Activated CD4-positive, alpha-beta T cell treated with anti-CD3 and anti-CD28 coated beads, Interleukin-2, amount 50 U/mL, for 24 hours (primary cell): ENCODE data around the gene MIGA2.
"Not testable (repeated sequence)": the region's sequence is repeated elsewhere in the genome, so short reads cannot be mapped to it uniquely, and the experiment has no call there.

ENCODE experiments used
- DNase-seq, 2 donors: peaks; one replicate each; pipeline ENCODE4 v3.0.0-alpha.2; 2020; ENCODE audit warnings: low read depth in 1 of 2, low spot score in 1 of 2

MIGA2 gene

DNA sequence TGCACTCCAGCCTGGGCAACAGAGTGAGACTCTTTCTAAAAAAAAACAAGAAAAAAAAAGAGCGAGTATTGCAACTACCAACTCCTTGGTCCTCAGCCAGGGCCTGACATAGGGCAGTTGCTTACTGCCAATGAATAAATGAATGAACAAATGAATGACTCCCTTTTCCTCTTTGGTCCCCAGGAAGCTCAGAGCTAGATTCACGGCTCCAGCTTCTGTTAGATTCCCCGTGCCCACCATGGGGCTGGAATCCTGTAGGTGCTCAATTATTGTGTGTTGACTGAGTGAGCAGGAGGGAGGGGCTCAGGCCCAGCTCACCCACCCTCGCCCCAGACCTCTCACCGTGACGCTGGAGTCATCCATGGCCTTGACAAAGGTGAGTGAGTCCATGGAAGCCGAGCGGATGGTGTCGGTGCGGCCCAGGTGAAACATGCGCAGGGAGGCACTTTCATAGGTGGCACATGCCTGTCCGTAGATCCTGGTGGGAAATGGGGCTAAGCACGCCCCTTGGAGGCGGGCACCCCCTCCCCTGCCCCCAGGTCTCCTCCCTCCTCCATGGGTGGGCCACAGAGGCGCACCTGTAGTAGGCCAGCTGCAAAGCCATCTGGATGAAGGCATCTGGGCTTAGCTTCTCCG, 61.4 kb downstream of the MIGA2 start:
- no peak for DNase-seq

DNA sequence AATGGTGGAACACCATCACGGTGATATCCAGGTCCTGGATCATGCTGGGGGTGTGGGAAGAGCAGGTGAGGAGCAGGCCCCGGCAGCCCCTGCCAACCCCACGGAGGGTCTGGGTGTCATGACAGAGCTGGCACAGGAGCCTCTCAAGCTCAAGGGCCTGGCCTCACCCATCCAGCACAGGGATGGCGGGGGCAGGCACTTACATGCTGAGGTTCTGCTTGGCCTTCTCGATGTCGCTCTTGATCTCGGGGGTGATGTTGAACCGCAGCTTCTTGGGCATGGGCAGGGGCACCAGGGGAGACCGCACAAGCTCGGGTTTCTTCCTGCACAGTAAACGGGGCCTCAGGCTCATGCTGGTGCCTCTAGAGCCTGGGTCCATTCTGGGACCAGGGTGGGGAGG, 61.9 kb downstream of the MIGA2 start:
- no peak for DNase-seq

DNA sequence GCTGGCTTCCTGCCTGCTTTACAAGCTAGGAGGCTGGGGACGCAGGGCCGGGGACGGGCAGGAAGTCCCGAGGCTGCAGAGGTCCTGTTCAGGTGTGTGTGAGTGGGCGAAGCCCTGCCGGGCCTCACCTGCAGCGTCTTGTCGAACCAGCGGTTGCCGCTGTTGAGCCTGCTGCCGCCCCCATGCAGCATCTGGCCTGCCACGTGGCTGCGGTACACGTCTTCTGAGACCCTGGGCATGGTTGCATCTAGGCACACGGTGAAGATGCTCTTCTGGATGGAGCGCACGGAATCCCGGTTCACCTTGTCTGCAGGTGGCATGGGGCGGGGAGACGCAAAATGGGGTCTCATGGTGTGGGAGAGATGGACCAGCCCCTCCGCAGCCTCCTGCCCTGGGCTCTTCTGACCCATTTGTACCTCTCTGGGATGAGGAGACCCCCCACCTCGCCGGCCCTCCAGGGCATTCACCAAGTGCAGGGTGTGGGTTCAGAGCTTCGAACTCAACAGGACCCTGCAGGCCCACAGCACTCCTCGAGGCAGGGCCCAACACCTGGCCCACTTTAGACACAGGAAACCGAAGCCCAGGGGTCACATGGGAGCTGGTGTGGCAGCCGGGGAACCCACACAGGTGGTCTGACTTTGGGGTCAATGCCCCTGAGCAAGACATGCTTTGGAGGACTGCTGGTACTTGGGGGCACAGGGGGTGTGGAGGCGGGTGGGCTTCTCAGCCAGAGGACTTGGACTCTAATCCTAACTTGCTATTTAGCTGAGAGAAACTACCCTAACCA, 64.2 kb downstream of the MIGA2 start:
- DNase-seq: no peak

DNA sequence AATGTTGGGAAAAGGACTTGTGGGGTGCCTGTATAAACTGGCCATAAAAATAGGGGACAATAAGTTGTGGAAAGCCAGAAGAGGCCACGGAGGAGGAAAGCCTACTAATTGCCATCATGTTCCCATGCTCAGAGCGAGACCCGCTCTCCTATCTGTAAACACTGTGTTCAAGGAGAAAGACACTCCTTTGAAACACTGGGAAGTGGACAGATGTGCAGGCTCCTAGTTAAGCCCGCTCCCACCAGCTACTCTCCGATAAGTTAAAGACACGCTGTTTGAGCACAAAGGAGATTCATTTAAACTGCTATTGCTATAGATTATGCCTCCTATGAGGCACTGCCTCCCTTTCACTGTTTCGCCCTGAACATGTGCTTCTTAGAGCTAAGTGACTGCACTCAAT, 64.9 kb downstream of the MIGA2 start:
- no peak for DNase-seq

DNA sequence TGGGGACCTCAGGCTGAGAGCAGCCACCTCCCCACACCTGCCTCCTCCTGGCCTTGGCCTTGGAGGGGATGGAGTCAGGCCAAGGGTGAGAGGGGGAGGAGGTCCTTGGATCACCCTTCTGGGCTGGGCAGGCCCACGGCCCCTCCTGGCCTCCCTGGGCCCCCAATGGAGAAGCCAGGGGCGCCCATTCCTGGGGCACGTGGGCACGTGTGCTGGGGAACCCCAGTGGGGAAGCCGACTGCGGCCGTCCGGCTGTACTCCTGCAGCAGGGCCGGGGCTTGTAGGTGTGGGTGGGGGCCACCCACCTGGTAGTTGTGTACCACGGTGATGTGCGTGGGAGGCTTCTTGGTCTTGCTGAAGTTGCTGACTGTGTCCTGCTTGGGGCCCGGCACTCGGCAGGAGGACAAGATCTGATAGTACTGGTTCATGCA, 65.7 kb downstream of the MIGA2 start:
- DNase-seq: no peak

DNA sequence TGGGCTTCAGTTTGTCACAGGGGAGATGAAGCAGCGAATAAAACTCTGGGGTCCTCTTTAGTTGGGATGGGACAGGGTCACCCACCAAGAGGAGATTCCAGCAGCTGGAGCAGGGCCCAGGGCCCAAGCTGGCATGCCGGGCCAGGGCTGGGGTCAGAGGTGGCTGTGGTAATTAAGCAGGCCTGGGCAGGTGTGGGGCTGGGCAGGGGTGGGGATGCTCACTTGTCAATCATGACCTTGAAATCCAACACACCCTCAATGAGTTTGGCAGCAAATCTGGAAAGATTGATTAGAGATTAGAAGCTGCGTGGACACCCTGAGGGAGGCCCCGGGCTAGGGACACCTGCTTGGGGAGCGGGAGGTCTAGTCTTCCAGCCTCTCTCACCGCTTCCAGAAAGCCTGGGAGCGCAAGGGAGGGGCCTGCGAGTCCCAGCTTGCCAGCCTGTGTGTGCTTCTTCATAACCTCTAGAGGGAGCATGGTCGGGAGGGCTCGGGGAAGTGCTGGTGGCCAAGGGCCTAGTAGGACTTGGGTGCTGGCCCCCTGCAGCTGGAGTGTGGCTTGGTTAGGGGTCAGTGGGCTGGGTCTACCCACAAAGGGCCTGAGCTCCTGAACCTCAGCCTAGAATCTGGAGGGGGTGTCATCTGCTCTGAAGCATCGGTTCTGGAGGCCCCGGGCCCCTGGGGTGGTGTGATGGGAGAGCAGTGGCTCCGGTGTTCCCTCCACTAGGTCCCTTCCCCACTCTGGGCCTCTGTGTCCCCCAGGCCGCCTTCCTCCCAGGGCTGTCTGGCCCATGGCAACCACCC, 66.6 kb downstream of the MIGA2 start:
- no peak for DNase-seq

DNA sequence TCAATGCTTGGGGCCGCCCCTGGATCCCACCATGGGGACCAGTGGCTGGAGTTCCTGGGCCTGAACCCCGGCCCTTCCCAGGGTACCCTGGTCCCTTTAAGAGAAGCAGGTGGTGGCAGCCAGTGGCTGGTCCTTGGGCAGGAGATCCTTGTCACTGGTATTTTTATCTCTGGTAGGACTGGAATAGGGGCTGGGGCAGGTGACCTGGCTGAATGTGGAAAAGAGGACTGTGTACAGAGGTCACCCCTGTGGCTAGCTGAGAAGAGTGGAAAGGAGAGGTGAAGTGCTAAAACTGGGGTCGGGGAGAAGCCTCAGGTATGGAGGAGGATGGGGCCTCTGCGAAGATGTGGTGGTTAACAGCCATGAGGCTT, 67.2 kb downstream of the MIGA2 start:
- no peak for DNase-seq

DNA sequence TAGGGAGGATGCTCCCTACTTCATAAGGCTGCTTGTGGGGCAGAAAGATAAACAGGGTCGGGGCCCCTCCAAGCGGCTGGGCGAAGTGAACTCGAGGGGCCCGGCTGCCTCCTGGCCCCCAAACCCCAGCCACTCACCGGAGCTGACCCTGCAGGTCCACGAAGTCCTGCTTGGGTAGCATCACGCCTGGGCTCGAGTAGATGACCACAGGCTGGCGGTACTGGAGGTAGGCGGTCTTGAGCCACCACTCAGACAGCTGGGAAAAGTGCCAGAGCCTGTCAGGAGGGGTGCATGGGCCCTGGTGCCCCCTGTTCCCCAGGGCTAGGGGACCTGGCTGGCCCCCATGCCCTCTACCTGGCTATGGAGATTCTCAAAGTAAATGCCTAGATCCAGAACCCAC, 67.6 kb downstream of the MIGA2 start:
- no peak for DNase-seq

DNA sequence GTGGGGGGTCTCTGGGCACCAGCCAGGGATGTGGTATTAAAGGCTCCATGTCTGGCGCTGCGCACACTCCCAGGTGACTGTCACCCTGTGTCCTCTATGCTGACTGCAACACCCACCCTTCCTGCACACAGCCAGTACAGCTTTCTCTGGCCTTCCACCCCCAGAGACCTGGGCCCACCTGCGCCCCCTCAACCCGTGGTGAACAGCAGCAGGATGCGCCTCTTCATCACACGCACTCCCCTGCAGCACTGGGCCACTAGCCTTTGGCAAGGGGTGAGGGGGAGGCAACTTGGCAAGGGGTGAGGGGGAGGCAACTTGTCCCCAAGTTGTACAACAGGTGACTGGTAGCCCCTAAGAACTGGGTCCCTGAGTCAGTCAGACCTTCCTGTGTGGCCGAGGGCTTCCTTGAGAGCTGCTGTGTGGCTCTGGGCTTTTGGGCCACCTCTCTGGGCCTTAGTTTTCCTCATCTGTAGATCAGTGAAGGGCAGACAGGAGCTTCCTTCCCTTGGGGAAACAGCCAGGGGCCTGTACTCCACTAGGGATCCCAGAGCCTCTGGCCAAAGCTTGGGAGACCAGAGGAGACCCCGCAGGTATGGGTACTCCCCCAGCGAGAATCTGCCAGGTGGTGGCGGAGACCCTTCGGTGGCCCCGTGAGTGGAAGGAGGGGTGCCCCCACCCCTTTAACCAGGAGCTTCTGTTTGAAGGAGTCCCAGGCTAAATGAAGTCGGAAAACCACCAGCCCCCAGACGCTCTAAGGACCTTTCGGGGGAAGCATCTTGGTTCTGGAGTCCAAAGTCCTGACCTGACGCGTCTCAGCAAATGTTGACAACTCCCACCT, 69.7 kb downstream of the MIGA2 start:
- DNase-seq: no peak

DNA sequence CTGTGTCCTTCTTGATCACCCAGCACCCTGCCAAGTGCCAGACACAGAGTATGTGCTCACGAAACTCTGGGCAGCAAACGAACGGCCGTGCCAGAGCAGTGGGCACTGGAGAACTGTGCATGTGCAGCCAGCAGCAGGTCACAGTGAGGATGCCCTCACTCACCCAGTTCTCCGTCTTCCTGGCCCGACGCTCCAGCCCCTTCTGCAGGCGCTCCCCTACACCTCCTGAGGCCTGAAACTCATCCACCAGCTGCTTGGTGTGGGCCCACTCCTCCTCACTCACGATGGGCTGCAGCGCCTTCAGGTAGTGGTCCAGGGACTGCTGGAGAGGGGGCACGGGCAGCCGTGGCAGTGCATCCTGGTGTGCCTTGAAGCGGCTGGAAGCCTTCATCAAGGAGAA, 71.2 kb downstream of the MIGA2 start:
- no peak for DNase-seq

DNA sequence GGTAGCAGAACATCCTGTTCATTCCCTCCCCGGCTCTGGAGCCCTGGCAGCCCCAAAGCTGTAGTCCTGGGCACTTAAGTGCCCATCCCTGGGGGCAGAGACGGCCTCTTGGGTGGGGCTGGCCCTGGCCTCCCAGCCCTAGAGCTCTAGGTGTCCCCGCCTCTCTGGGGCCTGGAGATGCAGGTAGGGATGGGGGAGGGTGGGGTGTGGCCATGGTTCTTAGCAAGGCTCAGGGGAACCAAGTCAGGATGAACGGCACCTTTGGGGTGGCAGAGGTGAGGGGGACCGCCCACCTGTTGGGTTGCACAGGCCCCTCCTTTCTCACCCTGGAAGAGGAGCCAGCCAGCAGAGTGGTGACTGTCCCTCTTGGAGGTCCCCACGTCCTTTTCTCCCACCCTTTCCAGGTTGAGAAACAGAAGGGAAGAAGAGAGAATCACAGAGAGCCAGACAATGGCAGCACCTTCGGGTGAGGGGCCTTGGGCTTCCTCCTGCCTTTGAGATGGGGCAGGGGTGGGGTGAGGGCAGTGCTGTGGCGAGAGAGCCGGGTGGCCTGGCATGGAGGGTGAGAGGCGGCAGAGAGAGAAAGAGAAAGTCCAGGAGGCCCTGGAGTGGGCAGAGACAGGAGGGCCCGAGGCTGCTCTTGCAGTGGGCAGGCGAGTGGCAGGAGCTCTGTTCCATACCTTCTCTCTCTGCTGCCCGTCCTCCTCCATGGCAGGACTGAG, 71.8 kb downstream of the MIGA2 start:
- no peak for DNase-seq

DNA sequence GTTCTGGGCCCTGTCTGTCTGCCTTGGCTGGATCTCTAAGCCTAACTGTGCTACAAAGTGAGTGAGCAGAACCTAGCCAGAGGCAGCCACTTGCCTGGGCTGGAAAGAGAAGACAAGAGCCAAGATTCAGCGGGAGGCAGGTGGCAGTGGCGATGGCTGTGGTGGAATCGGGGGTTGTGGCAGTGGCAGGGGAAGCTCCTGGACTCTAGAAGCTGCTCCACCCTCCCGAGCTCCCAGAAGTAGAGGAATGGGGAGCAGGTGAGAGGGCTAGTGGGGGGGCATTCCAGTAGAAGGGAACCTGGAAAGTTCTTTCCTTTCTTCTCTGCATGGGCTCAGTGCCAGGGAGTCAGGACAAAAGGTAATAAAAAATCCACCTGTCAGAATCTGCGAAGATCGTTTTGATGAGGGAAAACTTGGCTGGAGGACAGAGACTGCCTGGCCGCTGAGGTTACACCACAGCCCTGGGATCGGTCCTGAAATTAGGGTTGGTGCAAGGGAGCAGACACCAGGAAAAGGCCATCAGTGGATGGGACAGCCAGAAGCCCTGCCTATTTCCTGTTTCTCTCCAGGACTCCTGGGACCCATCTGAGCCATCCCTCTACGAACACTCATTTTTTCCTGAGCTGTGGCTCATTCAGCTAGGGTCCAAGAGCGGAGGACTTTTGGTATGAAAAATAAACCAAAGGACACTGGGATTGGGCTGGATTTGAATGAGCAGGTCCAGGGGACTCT, 72.5 kb downstream of the MIGA2 start:
- no peak for DNase-seq

DNA sequence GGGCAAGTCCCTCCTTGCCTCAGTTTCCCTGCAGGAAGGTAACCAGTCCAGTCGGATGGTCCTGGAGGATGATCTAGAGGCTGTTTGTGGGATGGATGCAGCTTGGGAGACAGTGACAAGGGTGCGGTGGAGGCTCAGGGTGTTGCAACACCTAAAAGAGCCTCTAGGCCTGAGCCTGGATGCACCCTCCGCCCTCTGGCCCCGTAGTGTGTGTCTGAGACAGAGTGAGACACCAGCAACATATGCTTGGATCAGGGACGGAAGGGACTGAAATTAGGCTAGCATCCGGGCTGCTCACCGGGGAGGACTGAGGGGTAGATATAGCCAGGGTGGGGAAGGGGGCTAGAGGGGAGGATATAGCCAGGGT, 73.1 kb downstream of the MIGA2 start:
- no peak for DNase-seq

DNA sequence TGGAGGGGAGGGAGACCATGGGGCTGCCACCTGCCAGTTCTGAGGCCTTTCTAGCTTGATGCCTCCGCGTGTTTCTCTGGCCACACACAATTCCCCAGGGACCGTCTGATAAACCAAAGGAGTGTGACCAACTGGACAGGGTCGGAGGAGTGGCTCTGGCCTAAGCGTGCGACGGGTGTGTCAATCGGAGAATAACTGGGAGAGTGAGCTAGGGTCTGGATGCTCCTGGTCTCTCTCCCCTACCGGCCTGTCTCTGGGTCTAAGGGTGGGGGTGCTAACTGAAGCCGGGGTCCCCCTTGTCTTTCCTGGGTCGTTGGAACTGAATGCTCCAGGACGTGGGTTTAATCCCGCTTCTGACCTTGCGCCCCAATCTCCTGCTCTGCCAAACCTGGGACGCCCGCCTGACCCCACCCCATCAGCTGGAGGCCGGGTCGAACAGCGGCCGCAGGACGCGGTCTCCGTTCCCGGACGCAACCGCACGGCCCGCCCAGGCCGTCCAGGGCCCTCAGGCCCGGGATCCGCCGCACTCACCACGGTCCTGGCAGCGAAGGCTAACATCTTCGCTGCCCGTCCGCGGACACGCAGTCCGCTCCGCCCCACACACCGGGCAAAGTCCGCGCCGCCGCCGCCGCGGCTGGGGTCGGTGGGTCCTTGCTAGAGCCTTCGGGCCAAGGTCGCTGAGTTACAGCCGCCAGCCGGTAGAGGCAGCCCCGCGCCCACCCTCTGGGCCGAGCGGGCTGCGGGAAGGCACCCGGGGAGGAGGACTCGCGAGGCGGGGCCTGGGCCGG, 73.7 kb downstream of the MIGA2 start:
- DNase-seq: no peak

DNA sequence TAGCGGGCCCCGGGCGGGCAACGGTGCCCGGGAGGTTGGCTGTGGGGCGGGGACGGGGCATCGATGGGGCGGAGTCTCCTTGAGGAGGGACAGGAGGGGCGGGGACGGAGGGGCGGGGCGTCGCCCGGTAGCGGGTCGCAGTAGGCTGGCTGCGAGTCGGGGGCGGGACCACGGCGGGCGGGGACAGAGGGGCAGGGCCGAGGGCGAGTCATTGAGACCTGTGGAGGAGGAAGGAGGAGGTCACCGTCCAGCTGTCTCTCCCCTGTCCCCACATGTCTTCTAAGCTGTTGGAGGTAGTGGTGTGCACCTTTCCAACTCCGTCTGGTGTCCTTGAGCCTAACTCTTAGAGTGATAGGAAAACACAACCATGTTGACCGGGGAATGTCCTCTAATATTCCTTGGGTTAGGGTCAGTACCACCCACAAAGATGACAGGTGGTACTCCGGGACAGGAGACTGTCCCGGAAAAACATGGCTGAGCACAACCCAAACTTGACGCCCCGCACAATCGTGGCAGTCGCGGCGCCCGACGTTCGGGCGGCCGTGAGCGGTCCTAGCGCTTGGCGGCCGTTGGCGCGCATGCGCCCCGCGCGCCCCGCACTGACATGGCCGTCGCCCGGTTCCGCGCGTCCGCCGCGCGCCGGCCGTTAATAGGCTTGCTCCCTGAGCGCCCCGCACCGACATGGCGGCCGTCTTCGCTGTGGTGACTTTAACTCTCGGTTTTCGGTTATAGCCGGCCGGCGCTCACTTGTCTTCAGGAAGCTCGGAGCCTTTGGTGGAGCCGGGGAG, 74.5 kb downstream of the MIGA2 start, which contains the start of the genes CRAT and PTPA:
Gene CRAT, minus strand, starts transcription at position 54 of the 788 bp plus-strand sequence. CDS start 284 bp downstream, outside the sequence.
Gene PTPA, plus strand, starts transcription at position 676 of the 788 bp plus-strand sequence. CDS start 186 bp downstream, outside the sequence.
- DNase-seq: peak; percentile 91 to 92

DNA sequence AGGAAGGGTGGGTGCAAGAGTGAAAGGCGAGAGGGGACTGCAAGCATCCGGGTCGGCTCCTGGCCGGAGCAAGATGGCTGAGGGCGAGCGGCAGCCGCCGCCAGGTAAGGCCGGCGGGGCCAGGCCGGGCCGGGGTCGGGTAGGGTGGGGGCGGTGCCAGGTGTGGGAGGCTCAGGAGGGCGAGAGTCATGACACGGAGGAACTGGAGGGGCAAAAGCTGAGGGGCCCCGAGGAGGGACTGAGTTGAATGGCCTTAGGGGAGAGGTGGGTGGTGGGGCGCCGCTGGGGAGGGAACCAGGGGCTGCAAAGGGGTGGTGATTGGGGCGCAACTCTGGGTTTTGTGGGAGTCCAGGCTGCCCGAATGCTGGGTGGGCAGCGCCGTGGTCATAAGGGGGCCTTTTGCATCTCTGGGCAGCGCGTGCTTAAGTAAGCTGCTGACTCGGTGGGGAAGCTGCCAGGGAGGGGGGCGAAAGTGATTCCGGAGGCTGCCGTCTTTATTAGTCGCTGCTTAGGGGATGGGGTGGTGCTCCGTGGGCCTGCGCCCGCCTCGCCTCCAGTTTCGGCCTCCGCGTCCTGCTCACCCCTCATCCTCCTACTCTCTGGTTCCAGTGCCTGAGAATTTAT, 75.2 kb downstream of the MIGA2 start:
- DNase-seq: peak in 1 of 2 donors; percentile 11

DNA sequence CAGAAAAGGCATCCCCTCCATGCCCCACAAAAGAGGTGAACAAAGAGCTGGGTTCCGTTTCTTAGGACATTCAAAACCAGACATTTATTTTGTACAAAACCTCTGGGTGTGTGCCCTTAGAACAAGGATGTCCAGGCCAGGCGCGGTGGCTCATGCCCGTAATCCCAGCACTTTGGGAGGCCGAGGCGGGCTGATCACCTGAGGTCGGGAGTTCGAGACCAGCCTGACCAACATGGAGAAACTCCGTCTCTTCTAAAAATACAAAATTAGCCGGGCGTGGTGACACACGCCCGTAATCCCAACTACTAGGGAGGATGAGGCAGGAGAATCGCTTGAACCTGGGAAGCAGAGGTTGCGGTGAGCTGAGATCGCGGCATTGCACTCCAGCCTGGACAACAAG, 76.1 kb downstream of the MIGA2 start:
- DNase-seq: not testable (repeated sequence)
